Activated T-cell treated with anti-CD3 and anti-CD28 coated beads for 4 hours (primary cell): ENCODE measurements around the gene VAMP1.
"Not testable (repeated sequence)": the region's sequence is repeated elsewhere in the genome, so short reads cannot be mapped to it uniquely, and the experiment has no call there.

Source experiments
- DNase-seq: peaks from one replicate; pipeline ENCODE4 v3.0.0-alpha.2; 2020

VAMP1 gene

GRCh38 chr12:6469092-6469491 is 1.4 kb downstream of the VAMP1 start:
- no peak for DNase-seq

DNA sequence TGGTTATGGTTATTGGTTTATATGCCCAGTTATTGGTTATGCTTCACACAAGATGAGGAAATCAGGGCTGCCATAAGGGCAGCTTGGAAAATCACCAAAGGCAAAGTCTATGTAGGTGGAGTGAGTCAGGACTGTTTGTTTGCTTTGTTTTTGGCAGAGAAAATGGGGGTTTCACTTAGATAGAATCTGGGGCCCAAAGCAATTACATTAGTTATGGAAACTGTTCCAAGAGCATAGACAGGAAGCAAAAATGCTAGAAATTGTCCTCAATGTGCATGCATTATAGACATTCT is 2.2 kb downstream of the VAMP1 start:
- no peak for DNase-seq

- DNase-seq = not testable (repeated sequence)
Observed at GRCh38 chr12:6467571-6468282, 2.8 kb downstream of the VAMP1 start.

GRCh38 chr12:6466751-6467150 is 3.7 kb downstream of the VAMP1 start:
- DNase-seq = not testable (repeated sequence)

DNA sequence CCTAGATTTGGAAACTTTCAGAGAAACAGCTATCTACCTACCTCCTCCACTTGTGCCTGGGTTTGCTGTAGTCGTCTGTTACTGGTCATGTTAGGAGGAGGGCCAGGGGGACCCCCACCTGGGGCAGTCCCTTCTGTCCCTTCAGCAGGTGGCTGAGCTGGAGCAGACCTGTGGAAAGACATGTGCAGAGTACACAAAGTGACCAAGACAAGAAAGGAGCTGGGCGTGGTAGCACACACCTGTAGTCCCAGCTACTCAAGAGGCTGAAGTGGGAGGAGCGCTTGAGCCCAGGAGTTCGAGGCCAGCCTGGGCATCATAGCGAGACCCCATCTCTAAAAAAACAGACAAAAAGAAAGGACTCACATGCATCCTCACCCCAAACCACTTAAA is 4.3 kb downstream of the VAMP1 start:
- no peak for DNase-seq

DNA sequence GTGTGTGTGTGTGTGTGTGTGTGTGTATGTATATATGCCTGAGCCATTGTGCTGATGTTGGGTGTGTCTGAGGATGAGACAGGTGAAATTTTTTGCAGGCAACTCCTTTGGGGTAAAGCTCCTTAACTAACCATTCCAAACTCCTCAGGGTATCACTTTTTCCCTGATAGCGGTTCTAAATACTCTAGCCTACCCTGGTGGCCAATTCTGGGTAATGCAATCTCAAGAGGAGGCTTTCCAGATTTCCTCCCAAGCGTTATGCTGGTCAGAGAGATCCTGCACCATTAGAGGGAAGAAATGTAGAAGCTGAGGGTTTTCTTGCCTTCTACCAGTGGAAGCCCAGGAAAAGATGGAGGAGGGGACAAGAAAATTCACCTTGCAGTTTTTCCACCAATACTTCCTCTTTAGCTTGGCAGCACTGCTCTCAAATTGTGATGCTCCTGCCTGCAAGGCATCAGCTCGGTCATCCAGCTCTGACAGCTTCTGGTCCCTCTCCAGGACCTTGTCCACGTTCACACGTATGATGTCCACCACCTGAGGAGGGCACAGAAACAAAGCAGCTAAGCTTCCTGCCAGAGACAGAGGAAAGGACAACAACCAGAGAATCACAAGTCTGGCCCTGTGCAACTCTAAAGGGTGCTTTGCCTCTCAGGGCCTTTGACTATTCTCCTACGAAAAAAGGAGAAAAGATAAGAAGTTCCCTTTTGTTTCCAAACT is 4.9 kb downstream of the VAMP1 start:
- DNase-seq = no peak

DNA sequence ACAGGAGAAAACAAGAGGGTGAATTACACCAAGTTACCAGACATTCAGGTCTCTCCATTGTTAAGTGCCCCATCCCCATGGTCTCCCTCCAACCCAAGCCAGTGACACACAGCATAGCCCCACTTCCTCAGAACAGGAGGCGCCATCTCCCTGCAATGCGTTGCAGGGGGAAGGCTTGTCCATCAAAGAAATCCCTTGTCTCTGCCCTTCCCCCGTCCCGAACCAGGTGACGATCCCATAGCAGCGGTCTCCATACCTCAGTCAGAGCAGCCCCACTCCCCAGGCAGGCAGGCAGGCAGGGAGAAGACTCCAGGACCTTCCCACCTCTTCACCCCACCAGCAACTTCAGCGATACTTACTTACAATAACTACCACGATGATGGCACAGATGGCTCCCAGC is 5.9 kb downstream of the VAMP1 start:
- DNase-seq = no peak

- DNase-seq = no peak
Observed at GRCh38 chr12:6463858-6464257, 6.6 kb downstream of the VAMP1 start.

DNA sequence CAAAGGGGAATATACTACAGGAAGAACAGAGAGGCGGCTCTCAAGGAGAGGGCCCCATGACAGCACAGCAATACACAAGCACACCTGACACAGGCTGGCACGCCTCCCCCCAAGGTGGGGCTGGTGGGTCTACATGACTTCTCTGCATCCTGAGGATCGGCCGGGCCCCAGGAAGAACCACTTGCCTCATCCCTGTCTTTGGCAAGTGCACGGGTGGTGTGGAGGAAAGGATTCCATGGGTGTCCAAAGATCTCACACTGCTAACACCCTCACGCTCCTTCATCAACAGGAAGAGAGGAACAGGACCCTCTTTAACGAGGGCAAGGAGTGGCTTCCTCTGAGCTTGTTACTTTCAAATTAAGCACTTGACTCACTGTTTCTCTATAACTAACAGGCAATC is 7.3 kb downstream of the VAMP1 start:
- no peak for DNase-seq

GRCh38 chr12:6462234-6462995 is 8.1 kb downstream of the VAMP1 start:
- DNase-seq = no peak

GRCh38 chr12:6461401-6462233 is 8.9 kb downstream of the VAMP1 start:
- peak; percentile 56 for DNase-seq

DNA sequence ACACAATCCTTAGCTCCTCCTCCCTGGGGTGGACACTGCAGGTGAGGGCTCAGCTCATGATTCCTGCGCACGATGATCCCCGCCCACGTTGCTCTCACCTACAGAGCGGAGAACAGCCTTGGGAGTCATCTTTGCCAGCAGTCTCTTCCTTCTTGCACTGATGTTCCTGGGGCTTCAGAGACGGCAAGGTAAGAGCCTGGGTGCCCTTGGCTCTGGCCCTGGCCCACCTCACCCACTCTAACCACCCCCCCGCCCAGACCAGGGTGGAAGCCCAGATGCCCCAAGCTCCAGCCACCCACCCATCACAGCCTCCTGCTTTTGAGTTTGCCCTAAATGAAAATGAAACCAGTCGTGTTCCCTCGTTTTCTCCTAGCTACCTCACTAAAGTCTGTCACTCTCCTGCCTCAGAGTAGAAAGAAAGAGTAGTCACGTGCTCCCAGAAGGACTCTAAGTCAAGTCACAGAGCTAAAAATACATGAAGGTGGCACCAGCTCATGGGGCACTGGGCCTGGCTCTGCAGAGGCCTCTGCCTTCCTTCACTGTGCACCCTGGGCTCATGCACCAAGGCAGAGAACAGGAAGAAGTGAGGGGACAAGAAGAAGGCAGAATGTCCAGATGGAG is 9.6 kb downstream of the VAMP1 start:
- peak; percentile 29 for DNase-seq

DNA sequence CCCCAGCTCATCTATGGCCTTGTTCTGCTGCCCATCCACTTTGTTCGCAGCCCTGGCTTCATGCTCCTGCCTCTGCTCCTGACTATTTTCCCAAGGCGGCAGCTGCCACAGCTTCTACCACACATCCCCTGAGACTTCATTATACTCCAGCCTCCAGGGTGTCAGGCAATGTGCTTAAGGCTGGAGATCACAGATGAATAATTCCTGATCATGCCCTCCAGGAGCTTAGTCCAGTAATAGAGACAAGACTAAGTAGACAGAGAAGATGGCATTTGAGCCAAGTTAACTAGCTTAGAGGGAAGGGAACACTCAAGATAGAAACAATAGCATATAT is 11.5 kb downstream of the VAMP1 start:
- no peak for DNase-seq

- no peak for DNase-seq
Observed at GRCh38 chr12:6458281-6459003, 12.0 kb downstream of the VAMP1 start.

DNA sequence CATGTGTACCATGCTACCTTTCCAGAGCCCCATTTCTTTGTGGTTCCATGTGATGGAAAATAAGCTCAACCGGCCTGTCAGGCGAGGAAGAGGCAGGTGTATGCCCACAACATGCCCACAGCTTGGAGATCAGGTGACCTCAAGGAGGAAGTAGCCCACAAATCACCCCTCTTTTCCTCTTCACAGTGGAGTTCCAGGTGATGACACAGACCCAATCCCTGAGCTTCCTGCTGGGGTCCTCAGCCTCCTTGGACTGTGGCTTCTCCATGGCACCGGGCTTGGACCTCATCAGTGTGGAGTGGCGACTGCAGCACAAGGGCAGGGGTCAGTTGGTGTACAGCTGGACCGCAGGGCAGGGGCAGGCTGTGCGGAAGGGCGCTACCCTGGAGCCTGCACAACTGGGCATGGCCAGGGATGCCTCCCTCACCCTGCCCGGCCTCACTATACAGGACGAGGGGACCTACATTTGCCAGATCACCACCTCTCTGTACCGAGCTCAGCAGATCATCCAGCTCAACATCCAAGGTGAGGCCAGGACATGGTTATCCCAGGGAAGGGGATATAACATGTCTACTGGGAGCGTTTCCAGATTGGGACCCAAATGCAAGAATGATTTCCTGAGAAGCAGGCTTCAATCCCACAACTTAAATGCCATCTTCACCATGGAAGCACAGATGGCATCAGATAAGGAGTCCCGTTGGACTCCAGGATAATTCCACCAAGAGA is 13.1 kb downstream of the VAMP1 start:
- DNase-seq = no peak

GRCh38 chr12:6452944-6453630 is 17.4 kb downstream of the VAMP1 start:
- no peak for DNase-seq

GRCh38 chr12:6452245-6452943 is 18.1 kb downstream of the VAMP1 start:
- no peak for DNase-seq

GRCh38 chr12:6451348-6452244 is 18.9 kb downstream of the VAMP1 start, which contains the start of gene TAPBPL:
Gene TAPBPL, plus strand, starts transcription at chr12:6452042. Its CDS starts 207 bp downstream, at chr12:6452249.
- peak; percentile 68 for DNase-seq

- no peak for DNase-seq
Observed at GRCh38 chr12:6450869-6451347, 19.6 kb downstream of the VAMP1 start.
